ENCODE results near the gene CDC20.

CDC20 gene

GRCh38 chr1:43358746-43359693 lies at the start of gene CDC20:
CDC20 (plus strand) TSS chr1:43358981; CDS start chr1:43359216, 235 bp downstream.
- peak within 1 kb of the TSS; percentile 69 to 76 for H3K4me3 ChIP-seq (replicated peaks in 1 of 2; ENCODE audit: low read depth in 2 of 2, low read length in 2 of 2)
- DNase-seq (ENCODE audit: low read depth in 2 of 2), result peak; percentile 96 to 97
- no peak for TF ChIP-seq CTCF (IDR thresholded peaks at IDR 0.05; ENCODE audit: low read depth, low read length)

- no peak for TF ChIP-seq CTCF (IDR thresholded peaks at IDR 0.05; ENCODE audit: low read depth, low read length)
- no peak for DNase-seq (ENCODE audit: low read depth in 2 of 2)
- H3K4me3 ChIP-seq (replicated peaks in 1 of 2; ENCODE audit: low read depth in 2 of 2, low read length in 2 of 2), result no peak overlapping the region
Measured at GRCh38 chr1:43309405-43310025, 49.3 kb upstream of the CDC20 start.

- no peak overlapping the region for H3K4me3 ChIP-seq (replicated peaks in 1 of 2; ENCODE audit: low read depth in 2 of 2, low read length in 2 of 2)
- TF ChIP-seq CTCF (IDR thresholded peaks at IDR 0.05; ENCODE audit: low read depth, low read length), result no peak
- DNase-seq (ENCODE audit: low read depth in 2 of 2), result no peak
Measured at GRCh38 chr1:43311521-43311920, 47.3 kb upstream of the CDC20 start.

GRCh38 chr1:43312212-43312623 lies 46.6 kb upstream of the CDC20 start:
- DNase-seq (ENCODE audit: low read depth in 2 of 2), result no peak
- H3K4me3 ChIP-seq (replicated peaks in 1 of 2; ENCODE audit: low read depth in 2 of 2, low read length in 2 of 2), result no peak overlapping the region
- no peak for TF ChIP-seq CTCF (IDR thresholded peaks at IDR 0.05; ENCODE audit: low read depth, low read length)

- DNase-seq (ENCODE audit: low read depth in 2 of 2), result no peak
- TF ChIP-seq CTCF (IDR thresholded peaks at IDR 0.05; ENCODE audit: low read depth, low read length), result no peak
- no peak overlapping the region for H3K4me3 ChIP-seq (replicated peaks in 1 of 2; ENCODE audit: low read depth in 2 of 2, low read length in 2 of 2)
Measured at GRCh38 chr1:43312663-43313515, 45.9 kb upstream of the CDC20 start.

GRCh38 chr1:43313771-43314170 lies 45.0 kb upstream of the CDC20 start:
- DNase-seq (ENCODE audit: low read depth in 2 of 2), result no peak
- no peak overlapping the region for H3K4me3 ChIP-seq (replicated peaks in 1 of 2; ENCODE audit: low read depth in 2 of 2, low read length in 2 of 2)
- TF ChIP-seq CTCF (IDR thresholded peaks at IDR 0.05; ENCODE audit: low read depth, low read length), result no peak
